ENCODE data around the gene COQ10B. TPM values are rescaled to one million over a fixed set of nuclear protein-coding genes. Genes with fewer than 3 reads are reported as not detected.
"Not testable (repeated sequence)": the region's sequence is repeated elsewhere in the genome, so short reads cannot be mapped to it uniquely, and the experiment has no call there.

The COQ10B gene
- total RNA-seq, 1 donor from 2014 or later = 10.4 TPM

- Histone ChIP-seq H3K4me1 (ENCODE audit: control insufficient read depth in 3 of 3, insufficient read depth in 3 of 3, low read length in 3 of 3) (peaks cover 36 to 44% (median 43%) of the 10 kb centered on the region in 3 donors), H3K36me3 (ENCODE audit: control insufficient read depth in 3 of 3, insufficient read depth in 3 of 3, low read length in 3 of 3) (peaks cover 0 to 5% (median 0%) of the 10 kb centered on the region in 3 donors), H3K9ac (ENCODE audit: low read depth in 1 of 3, low read length in 3 of 3) (no peak overlapping the region), H3K4me3 (ENCODE audit: low read length in 3 of 3) (no peak overlapping the region), H3K27me3 (ENCODE audit: control insufficient read depth in 3 of 3, insufficient read depth in 3 of 3, low read length in 3 of 3) (no peaks in the 10 kb centered on the region), H3K9me3 (ENCODE audit: control insufficient read depth in 3 of 3, low read length in 3 of 3) (no peaks in the 10 kb centered on the region), H3K27ac (ENCODE audit: low read depth, low read length) (no peak overlapping the region)
These were observed 25.4 kb upstream of the COQ10B start for GRCh38 chr2:197427986-197428385.

- Histone ChIP-seq H3K27ac (ENCODE audit: low read depth, low read length) (no peak overlapping the region), H3K27me3 (ENCODE audit: control insufficient read depth in 3 of 3, insufficient read depth in 3 of 3, low read length in 3 of 3) (no peaks in the 10 kb centered on the region), H3K9ac (ENCODE audit: low read depth in 1 of 3, low read length in 3 of 3) (no peak overlapping the region), H3K4me3 (ENCODE audit: low read length in 3 of 3) (peak overlapping the region in 1 of 3 donors; percentile 44), H3K9me3 (ENCODE audit: control insufficient read depth in 3 of 3, low read length in 3 of 3) (no peaks in the 10 kb centered on the region), H3K36me3 (ENCODE audit: control insufficient read depth in 3 of 3, insufficient read depth in 3 of 3, low read length in 3 of 3) (peaks cover 0 to 4% (median 2%) of the 10 kb centered on the region in 3 donors), H3K4me1 (ENCODE audit: control insufficient read depth in 3 of 3, insufficient read depth in 3 of 3, low read length in 3 of 3) (peaks cover 39 to 50% (median 47%) of the 10 kb centered on the region in 3 donors)
These were observed 21.5 kb upstream of the COQ10B start for GRCh38 chr2:197431858-197432257.

- H3K4me3 ChIP-seq (ENCODE audit: low read length in 3 of 3) = peak overlapping the region in 1 of 3 donors; percentile 96
- not testable (repeated sequence) for H3K27ac ChIP-seq (ENCODE audit: low read depth, low read length); H3K9me3 ChIP-seq (ENCODE audit: control insufficient read depth in 3 of 3, low read length in 3 of 3); H3K9ac ChIP-seq (ENCODE audit: low read depth in 1 of 3, low read length in 3 of 3); H3K36me3 ChIP-seq (ENCODE audit: control insufficient read depth in 3 of 3, insufficient read depth in 3 of 3, low read length in 3 of 3); H3K27me3 ChIP-seq (ENCODE audit: control insufficient read depth in 3 of 3, insufficient read depth in 3 of 3, low read length in 3 of 3)
- H3K4me1 ChIP-seq (ENCODE audit: control insufficient read depth in 3 of 3, insufficient read depth in 3 of 3, low read length in 3 of 3) = peaks cover 39 to 47% (median 44%) of the 10 kb centered on the region in 3 donors
These were observed 20.8 kb upstream of the COQ10B start for GRCh38 chr2:197432527-197432926.

GRCh38 chr2:197433780-197434438 is 19.4 kb upstream of the COQ10B start:
- peaks cover 0 to 4% (median 2%) of the 10 kb centered on the region in 3 donors for H3K36me3 ChIP-seq (ENCODE audit: control insufficient read depth in 3 of 3, insufficient read depth in 3 of 3, low read length in 3 of 3)
- H3K4me3 ChIP-seq (ENCODE audit: low read length in 3 of 3) = peak overlapping the region; percentile 95 to 99 (median 96)
- H3K27me3 ChIP-seq (ENCODE audit: control insufficient read depth in 3 of 3, insufficient read depth in 3 of 3, low read length in 3 of 3) = no peaks in the 10 kb centered on the region
- peak overlapping the region; percentile 99 to 100 (median 100) for H3K9ac ChIP-seq (ENCODE audit: low read depth in 1 of 3, low read length in 3 of 3)
- H3K9me3 ChIP-seq (ENCODE audit: control insufficient read depth in 3 of 3, low read length in 3 of 3) = no peaks in the 10 kb centered on the region
- peaks cover 35 to 44% (median 40%) of the 10 kb centered on the region in 3 donors for H3K4me1 ChIP-seq (ENCODE audit: control insufficient read depth in 3 of 3, insufficient read depth in 3 of 3, low read length in 3 of 3)
- peak overlapping the region; percentile 93 for H3K27ac ChIP-seq (ENCODE audit: low read depth, low read length)

GRCh38 chr2:197434541-197435513 is 18.5 kb upstream of the COQ10B start, which contains the start of gene SF3B1:
Gene SF3B1 (minus strand): TSS chr2:197435028. CDS start chr2:197434999, 29 bp downstream.
- no peaks in the 10 kb centered on the region for H3K27me3 ChIP-seq (ENCODE audit: control insufficient read depth in 3 of 3, insufficient read depth in 3 of 3, low read length in 3 of 3)
- H3K4me3 ChIP-seq (ENCODE audit: low read length in 3 of 3) = peak within 1 kb of the TSS; percentile 95 to 99 (median 96)
- H3K9ac ChIP-seq (ENCODE audit: low read depth in 1 of 3, low read length in 3 of 3) = peak within 1 kb of the TSS; percentile 99 to 100 (median 100)
- H3K4me1 ChIP-seq (ENCODE audit: control insufficient read depth in 3 of 3, insufficient read depth in 3 of 3, low read length in 3 of 3) = peaks cover 35 to 39% (median 37%) of the 10 kb centered on the region in 3 donors
- no peaks in the 10 kb centered on the region for H3K9me3 ChIP-seq (ENCODE audit: control insufficient read depth in 3 of 3, low read length in 3 of 3)
- H3K36me3 ChIP-seq (ENCODE audit: control insufficient read depth in 3 of 3, insufficient read depth in 3 of 3, low read length in 3 of 3) = peaks cover 0 to 4% (median 0%) of the 10 kb centered on the region in 3 donors
- H3K27ac ChIP-seq (ENCODE audit: low read depth, low read length) = peak within 1 kb of the TSS; percentile 93

- Histone ChIP-seq H3K4me3 (ENCODE audit: low read length in 3 of 3) (peak overlapping the region; percentile 95 to 99 (median 96)), H3K27ac (ENCODE audit: low read depth, low read length) (peak overlapping the region; percentile 93), H3K9me3 (ENCODE audit: control insufficient read depth in 3 of 3, low read length in 3 of 3) (no peaks in the 10 kb centered on the region), H3K9ac (ENCODE audit: low read depth in 1 of 3, low read length in 3 of 3) (peak overlapping the region; percentile 89 to 100 (median 99)), H3K27me3 (ENCODE audit: control insufficient read depth in 3 of 3, insufficient read depth in 3 of 3, low read length in 3 of 3) (no peaks in the 10 kb centered on the region), H3K36me3 (ENCODE audit: control insufficient read depth in 3 of 3, insufficient read depth in 3 of 3, low read length in 3 of 3) (peaks cover 0 to 4% (median 0%) of the 10 kb centered on the region in 3 donors), H3K4me1 (ENCODE audit: control insufficient read depth in 3 of 3, insufficient read depth in 3 of 3, low read length in 3 of 3) (peaks cover 30 to 33% (median 31%) of the 10 kb centered on the region in 3 donors)
These were observed 17.5 kb upstream of the COQ10B start for GRCh38 chr2:197435598-197436420.

GRCh38 chr2:197437380-197437779 is 16.0 kb upstream of the COQ10B start:
- Histone ChIP-seq H3K9ac (ENCODE audit: low read depth in 1 of 3, low read length in 3 of 3) (no peak overlapping the region), H3K27me3 (ENCODE audit: control insufficient read depth in 3 of 3, insufficient read depth in 3 of 3, low read length in 3 of 3) (no peaks in the 10 kb centered on the region), H3K36me3 (ENCODE audit: control insufficient read depth in 3 of 3, insufficient read depth in 3 of 3, low read length in 3 of 3) (peaks cover 0 to 4% (median 0%) of the 10 kb centered on the region in 3 donors), H3K9me3 (ENCODE audit: control insufficient read depth in 3 of 3, low read length in 3 of 3) (no peaks in the 10 kb centered on the region), H3K4me1 (ENCODE audit: control insufficient read depth in 3 of 3, insufficient read depth in 3 of 3, low read length in 3 of 3) (peaks cover 19 to 23% (median 20%) of the 10 kb centered on the region in 3 donors), H3K4me3 (ENCODE audit: low read length in 3 of 3) (no peak overlapping the region), H3K27ac (ENCODE audit: low read depth, low read length) (no peak overlapping the region)

- Histone ChIP-seq H3K4me1 (ENCODE audit: control insufficient read depth in 3 of 3, insufficient read depth in 3 of 3, low read length in 3 of 3) (no peaks in the 10 kb centered on the region), H3K36me3 (ENCODE audit: control insufficient read depth in 3 of 3, insufficient read depth in 3 of 3, low read length in 3 of 3) (no peaks in the 10 kb centered on the region), H3K4me3 (ENCODE audit: low read length in 3 of 3) (no peak overlapping the region), H3K9me3 (ENCODE audit: control insufficient read depth in 3 of 3, low read length in 3 of 3) (no peaks in the 10 kb centered on the region), H3K27ac (ENCODE audit: low read depth, low read length) (peak overlapping the region; percentile 19), H3K9ac (ENCODE audit: low read depth in 1 of 3, low read length in 3 of 3) (no peak overlapping the region), H3K27me3 (ENCODE audit: control insufficient read depth in 3 of 3, insufficient read depth in 3 of 3, low read length in 3 of 3) (no peaks in the 10 kb centered on the region)
These were observed 10.5 kb upstream of the COQ10B start for GRCh38 chr2:197442857-197443256.

GRCh38 chr2:197445746-197446145 is 7.6 kb upstream of the COQ10B start:
- no peak overlapping the region for H3K9ac ChIP-seq (ENCODE audit: low read depth in 1 of 3, low read length in 3 of 3)
- no peaks in the 10 kb centered on the region for H3K9me3 ChIP-seq (ENCODE audit: control insufficient read depth in 3 of 3, low read length in 3 of 3)
- no peak overlapping the region for H3K27ac ChIP-seq (ENCODE audit: low read depth, low read length)
- H3K4me1 ChIP-seq (ENCODE audit: control insufficient read depth in 3 of 3, insufficient read depth in 3 of 3, low read length in 3 of 3) = no peaks in the 10 kb centered on the region
- no peaks in the 10 kb centered on the region for H3K36me3 ChIP-seq (ENCODE audit: control insufficient read depth in 3 of 3, insufficient read depth in 3 of 3, low read length in 3 of 3)
- no peak overlapping the region for H3K4me3 ChIP-seq (ENCODE audit: low read length in 3 of 3)
- no peaks in the 10 kb centered on the region for H3K27me3 ChIP-seq (ENCODE audit: control insufficient read depth in 3 of 3, insufficient read depth in 3 of 3, low read length in 3 of 3)
